ENCODE measurements around the gene AGTR1. TPM values are rescaled to one million over a fixed set of nuclear protein-coding genes. Genes with fewer than 3 reads are reported as not detected.

The AGTR1 gene
- total RNA-seq, 1 donor = 10.5 TPM

DNA sequence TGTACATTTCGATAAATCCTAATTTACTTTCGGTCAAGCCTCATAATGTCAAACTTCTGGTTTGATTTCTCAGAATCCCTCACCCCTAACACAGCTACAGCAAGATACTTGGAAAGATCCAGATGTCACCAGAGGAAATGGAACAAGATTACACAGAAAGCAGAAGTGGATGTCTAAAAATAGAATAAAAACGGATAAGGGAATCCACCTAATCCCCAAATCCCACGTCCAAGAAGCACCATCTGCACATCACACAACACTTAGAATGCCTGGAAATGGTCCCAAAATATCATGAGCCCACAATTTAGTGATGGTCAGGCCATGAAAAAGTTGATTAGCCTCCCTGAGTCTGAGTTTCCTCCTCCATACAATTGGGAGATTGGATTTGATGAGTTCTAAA, 61.7 kb downstream of the AGTR1 start:
- no peak overlapping the region for H3K27ac ChIP-seq (ENCODE audit: low read depth, low read length)
- peaks cover 11% of the 10 kb centered on the region for H3K27me3 ChIP-seq (ENCODE audit: insufficient read depth, low read length)
- no peak overlapping the region for H3K4me2 ChIP-seq (ENCODE audit: insufficient read depth, low read length)
- H3K9me3 ChIP-seq (ENCODE audit: low read depth, low read length) = no peaks in the 10 kb centered on the region
- H4K20me1 ChIP-seq (ENCODE audit: insufficient read depth, low read length) = no peaks in the 10 kb centered on the region
- no peak for DNase-seq (ENCODE audit: insufficient read length, low spot score, missing footprints)
- H3K4me3 ChIP-seq (ENCODE audit: insufficient read depth, low read length) = no peak overlapping the region
- H3K79me2 ChIP-seq (ENCODE audit: insufficient read depth, low read length) = no peaks in the 10 kb centered on the region
- H3K4me1 ChIP-seq (ENCODE audit: insufficient read depth, low read length) = peaks cover 10% of the 10 kb centered on the region
- TF ChIP-seq, protein P1, sequence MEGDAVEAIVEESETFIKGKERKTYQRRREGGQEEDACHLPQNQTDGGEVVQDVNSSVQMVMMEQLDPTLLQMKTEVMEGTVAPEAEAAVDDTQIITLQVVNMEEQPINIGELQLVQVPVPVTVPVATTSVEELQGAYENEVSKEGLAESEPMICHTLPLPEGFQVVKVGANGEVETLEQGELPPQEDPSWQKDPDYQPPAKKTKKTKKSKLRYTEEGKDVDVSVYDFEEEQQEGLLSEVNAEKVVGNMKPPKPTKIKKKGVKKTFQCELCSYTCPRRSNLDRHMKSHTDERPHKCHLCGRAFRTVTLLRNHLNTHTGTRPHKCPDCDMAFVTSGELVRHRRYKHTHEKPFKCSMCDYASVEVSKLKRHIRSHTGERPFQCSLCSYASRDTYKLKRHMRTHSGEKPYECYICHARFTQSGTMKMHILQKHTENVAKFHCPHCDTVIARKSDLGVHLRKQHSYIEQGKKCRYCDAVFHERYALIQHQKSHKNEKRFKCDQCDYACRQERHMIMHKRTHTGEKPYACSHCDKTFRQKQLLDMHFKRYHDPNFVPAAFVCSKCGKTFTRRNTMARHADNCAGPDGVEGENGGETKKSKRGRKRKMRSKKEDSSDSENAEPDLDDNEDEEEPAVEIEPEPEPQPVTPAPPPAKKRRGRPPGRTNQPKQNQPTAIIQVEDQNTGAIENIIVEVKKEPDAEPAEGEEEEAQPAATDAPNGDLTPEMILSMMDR (IDR thresholded peaks at IDR 0.05; ENCODE audit: extremely low read depth, low read depth, low read length) = no peak
- H2AFZ ChIP-seq (ENCODE audit: low read length) = no peak overlapping the region
- no peaks in the 10 kb centered on the region for H3K36me3 ChIP-seq (ENCODE audit: insufficient read depth, low read length)

DNA sequence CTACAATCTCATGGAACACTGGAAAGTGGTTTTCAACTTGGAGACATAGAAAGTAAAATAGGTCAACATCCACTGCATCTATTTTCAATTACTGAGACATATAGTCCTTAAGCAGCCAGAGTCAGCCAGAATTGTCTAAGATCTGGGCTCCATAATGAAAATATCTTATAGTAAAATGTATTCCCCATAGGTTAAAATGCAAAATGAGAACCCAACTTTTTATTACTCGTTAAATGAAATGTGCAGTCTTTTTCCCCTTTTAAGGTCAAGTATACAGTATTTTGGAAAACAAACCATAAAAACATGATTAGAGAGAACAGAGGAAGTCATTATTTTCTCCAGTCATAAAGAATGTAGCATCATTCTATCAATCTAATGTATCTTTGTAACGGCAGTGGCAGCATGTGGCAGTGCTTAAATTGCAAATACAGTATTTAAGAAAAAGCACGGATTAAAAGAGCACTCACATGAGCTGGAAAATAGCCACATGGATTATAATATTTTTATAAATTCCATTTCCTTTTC, 65.5 kb downstream of the AGTR1 start:
- Histone ChIP-seq H3K9me3 (ENCODE audit: low read depth, low read length) (no peaks in the 10 kb centered on the region), H4K20me1 (ENCODE audit: insufficient read depth, low read length) (no peaks in the 10 kb centered on the region), H3K27me3 (ENCODE audit: insufficient read depth, low read length) (peaks cover 8% of the 10 kb centered on the region), H3K27ac (ENCODE audit: low read depth, low read length) (no peak overlapping the region), H3K4me1 (ENCODE audit: insufficient read depth, low read length) (no peaks in the 10 kb centered on the region), H2AFZ (ENCODE audit: low read length) (no peak overlapping the region), H3K4me3 (ENCODE audit: insufficient read depth, low read length) (no peak overlapping the region), H3K36me3 (ENCODE audit: insufficient read depth, low read length) (no peaks in the 10 kb centered on the region), H3K79me2 (ENCODE audit: insufficient read depth, low read length) (no peaks in the 10 kb centered on the region), H3K4me2 (ENCODE audit: insufficient read depth, low read length) (no peak overlapping the region)
- DNase-seq (ENCODE audit: insufficient read length, low spot score, missing footprints) = no peak
- TF ChIP-seq, protein P1 (IDR thresholded peaks at IDR 0.05; ENCODE audit: extremely low read depth, low read depth, low read length) = no peak

DNA sequence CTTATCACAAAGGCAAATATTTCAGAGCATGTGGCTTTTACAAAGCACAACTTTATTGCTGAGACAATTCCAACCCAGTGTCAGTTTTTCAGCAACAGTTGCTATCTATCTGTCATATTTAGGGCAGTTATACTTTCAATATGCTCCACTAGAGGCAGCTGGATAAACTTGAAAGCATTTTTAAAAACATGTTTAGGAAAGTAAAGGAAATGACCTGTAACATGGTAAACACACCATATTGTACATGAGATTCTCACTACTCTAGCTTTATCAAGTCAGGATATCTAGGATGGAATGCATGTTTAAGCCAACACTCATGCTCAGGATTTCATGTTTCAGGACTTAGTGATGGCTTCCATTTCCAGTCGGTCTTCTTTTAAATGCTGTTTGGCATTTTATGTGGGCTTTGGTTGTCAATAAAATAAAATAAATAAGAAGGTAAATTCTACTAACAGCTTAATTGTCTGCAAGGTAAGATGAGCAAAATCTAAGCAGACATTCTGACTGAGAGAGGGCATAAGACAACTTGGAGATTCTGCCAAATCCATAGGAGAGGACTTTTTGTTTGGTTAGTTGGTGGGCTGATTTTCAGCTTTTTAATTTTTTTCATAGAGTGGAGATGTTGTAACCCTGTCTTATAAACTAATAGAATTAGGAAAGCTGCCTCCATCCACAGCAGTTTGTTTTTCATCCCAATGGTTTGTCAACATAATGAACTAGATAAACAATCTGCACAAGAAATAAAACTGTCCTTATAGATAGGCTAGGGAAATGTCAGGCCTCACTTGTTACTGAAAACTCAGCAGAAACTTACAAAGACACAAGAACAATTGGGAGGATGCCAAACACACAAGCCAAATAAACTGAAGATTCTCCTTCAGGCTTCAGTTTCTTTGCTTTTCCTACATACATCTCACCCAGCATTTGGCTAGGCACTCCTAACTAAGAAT, 66.6 kb downstream of the AGTR1 start:
- TF ChIP-seq, protein P1 (IDR thresholded peaks at IDR 0.05; ENCODE audit: extremely low read depth, low read depth, low read length) = no peak
- no peak for DNase-seq (ENCODE audit: insufficient read length, low spot score, missing footprints)
- Histone ChIP-seq H3K79me2 (ENCODE audit: insufficient read depth, low read length) (no peaks in the 10 kb centered on the region), H3K4me1 (ENCODE audit: insufficient read depth, low read length) (no peaks in the 10 kb centered on the region), H2AFZ (ENCODE audit: low read length) (no peak overlapping the region), H3K4me3 (ENCODE audit: insufficient read depth, low read length) (no peak overlapping the region), H3K27me3 (ENCODE audit: insufficient read depth, low read length) (peaks cover under 1% of the 10 kb centered on the region), H3K4me2 (ENCODE audit: insufficient read depth, low read length) (no peak overlapping the region), H3K27ac (ENCODE audit: low read depth, low read length) (no peak overlapping the region), H4K20me1 (ENCODE audit: insufficient read depth, low read length) (no peaks in the 10 kb centered on the region), H3K9me3 (ENCODE audit: low read depth, low read length) (no peaks in the 10 kb centered on the region), H3K36me3 (ENCODE audit: insufficient read depth, low read length) (no peaks in the 10 kb centered on the region)

DNA sequence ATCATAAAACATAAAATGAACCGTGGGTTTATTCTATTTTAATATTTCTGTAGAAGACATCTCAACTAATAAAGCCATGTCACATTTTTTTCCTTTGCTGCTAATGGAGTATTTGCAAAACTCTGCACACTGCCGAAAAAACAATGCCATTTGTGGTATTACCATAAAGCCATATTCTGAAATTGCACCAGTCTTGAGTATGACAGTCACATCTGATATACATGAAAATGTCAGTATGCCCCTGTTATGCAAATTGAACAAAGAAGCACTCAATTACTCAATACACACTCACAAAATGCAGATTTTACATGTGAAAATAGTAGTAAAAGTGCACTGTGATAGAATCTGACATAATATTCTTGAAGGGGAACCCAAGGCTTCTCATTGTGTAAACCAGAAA, 74.7 kb downstream of the AGTR1 start:
- H4K20me1 ChIP-seq (ENCODE audit: insufficient read depth, low read length) = no peaks in the 10 kb centered on the region
- no peak overlapping the region for H3K4me3 ChIP-seq (ENCODE audit: insufficient read depth, low read length)
- no peaks in the 10 kb centered on the region for H3K36me3 ChIP-seq (ENCODE audit: insufficient read depth, low read length)
- no peaks in the 10 kb centered on the region for H3K4me1 ChIP-seq (ENCODE audit: insufficient read depth, low read length)
- H3K79me2 ChIP-seq (ENCODE audit: insufficient read depth, low read length) = no peaks in the 10 kb centered on the region
- H3K27ac ChIP-seq (ENCODE audit: low read depth, low read length) = no peak overlapping the region
- TF ChIP-seq, protein P1 (IDR thresholded peaks at IDR 0.05; ENCODE audit: extremely low read depth, low read depth, low read length) = no peak
- no peaks in the 10 kb centered on the region for H3K27me3 ChIP-seq (ENCODE audit: insufficient read depth, low read length)
- no peaks in the 10 kb centered on the region for H3K9me3 ChIP-seq (ENCODE audit: low read depth, low read length)
- H2AFZ ChIP-seq (ENCODE audit: low read length) = no peak overlapping the region
- H3K4me2 ChIP-seq (ENCODE audit: insufficient read depth, low read length) = no peak overlapping the region
- DNase-seq (ENCODE audit: insufficient read length, low spot score, missing footprints) = no peak
